GM12892 (cell line): ENCODE results near the gene REEP2.
A peak's percentile ranks its signal among the peaks of the same experiment; 100 is the strongest.
"Not testable (repeated sequence)": the region's sequence is repeated elsewhere in the genome, so short reads cannot be mapped to it uniquely, and the experiment has no call there.

Experiments
- DNase-seq: peaks from one replicate; pipeline ENCODE4 v3.0.0; 2011; ENCODE audit not compliant: insufficient read length
- FAIRE-seq: peaks from 2 replicates; lab custom pipeline; 2011; peaks lifted over from hg19 to GRCh38; lab: Jason Lieb, UNC
- POLR2A ChIP-seq: IDR thresholded peaks from 2 replicates; pipeline ENCODE4 v1.6.1; 2011; ENCODE audit warnings: low read depth, low read length, control low read depth
- POLR2AphosphoS5 ChIP-seq: IDR thresholded peaks from 2 replicates; pipeline ENCODE4 v1.6.1; 2011; ENCODE audit warnings: low read depth, low read length, control low read depth
- TAF1 ChIP-seq: IDR thresholded peaks from 2 replicates; pipeline ENCODE4 v1.6.1; 2011; ENCODE audit warnings: low read depth, mild to moderate bottlenecking, control low read depth, low read length, borderline replicate concordance

The REEP2 gene

GRCh38 chr5:138469540-138470321, 30.9 kb downstream of the REEP2 start:
- DNase-seq: no peak
- peak; percentile 9 for FAIRE-seq
- TF ChIP-seq TAF1 (no peak), POLR2AphosphoS5 (peak; percentile 92; the same call in 1 of the 2 replicates), POLR2A (peak; percentile 85; the same call in 1 of the 2 replicates)

GRCh38 chr5:138470322-138471051, 31.6 kb downstream of the REEP2 start:
- FAIRE-seq (no peak), DNase-seq (no peak)
- TF ChIP-seq TAF1 (no peak), POLR2A (no peak; the same call in 1 of the 2 replicates), POLR2AphosphoS5 (no peak)

GRCh38 chr5:138471052-138471361, 32.1 kb downstream of the REEP2 start:
- FAIRE-seq (no peak), DNase-seq (no peak)
- TF ChIP-seq POLR2AphosphoS5: no peak
- TF ChIP-seq TAF1: no peak
- no peak for TF ChIP-seq POLR2A

- DNase-seq (no peak), FAIRE-seq (no peak)
- TF ChIP-seq POLR2A: no peak
- no peak for TF ChIP-seq TAF1
- no peak for TF ChIP-seq POLR2AphosphoS5
These were observed 33.5 kb downstream of the REEP2 start for GRCh38 chr5:138472353-138472752.

GRCh38 chr5:138473151-138473550, 34.3 kb downstream of the REEP2 start:
- not testable (repeated sequence) for FAIRE-seq, DNase-seq

GRCh38 chr5:138476918-138477317, 38.1 kb downstream of the REEP2 start:
- FAIRE-seq (no peak), DNase-seq (no peak)
- TF ChIP-seq POLR2AphosphoS5: no peak
- no peak for TF ChIP-seq TAF1
- TF ChIP-seq POLR2A: no peak

GRCh38 chr5:138482638-138483037, 43.8 kb downstream of the REEP2 start:
- TF ChIP-seq POLR2A: no peak
- FAIRE-seq (no peak), DNase-seq (no peak)

GRCh38 chr5:138488481-138488945, 49.7 kb downstream of the REEP2 start:
- DNase-seq (no peak), FAIRE-seq (no peak)
- TF ChIP-seq POLR2AphosphoS5 (no peak), TAF1 (no peak), POLR2A (no peak)

- no peak for DNase-seq
- TF ChIP-seq POLR2AphosphoS5 (no peak), POLR2A (no peak), TAF1 (no peak)
- FAIRE-seq: no peak
These were observed 50.8 kb downstream of the REEP2 start for GRCh38 chr5:138489683-138490061.

- no peak for FAIRE-seq
- TF ChIP-seq POLR2A (no peak), POLR2AphosphoS5 (no peak), TAF1 (no peak)
- DNase-seq: no peak
These were observed 51.9 kb downstream of the REEP2 start for GRCh38 chr5:138490648-138491283.

GRCh38 chr5:138491284-138491648, 52.4 kb downstream of the REEP2 start:
- FAIRE-seq (no peak), DNase-seq (no peak)
- TF ChIP-seq TAF1 (no peak), POLR2AphosphoS5 (no peak), POLR2A (no peak)
